H1 (cell line): Measurements from ENCODE around the gene ARHGAP4. TPM values are rescaled to one million over a fixed set of nuclear protein-coding genes. Genes with fewer than 3 reads are reported as not detected.
A peak's percentile ranks its signal among the peaks of the same experiment; 100 is the strongest.

Experiments used
- CTCF ChIA-PET: fragments of 300-600 bp; sonication (Branson Sonifier 250); formaldehyde crosslinking; loops from one replicate; lab custom pipeline; 2021; ENCODE audit not compliant: partially characterized antibody; lab: Charles Lee
- POLR2A ChIA-PET: fragments of 300-600 bp; sonication (Branson Sonifier 250); formaldehyde crosslinking; loops from one replicate; lab custom pipeline; 2021; ENCODE audit warnings: inconsistent platforms; ENCODE audit not compliant: partially characterized antibody; lab: Charles Lee
- DNase-seq, 2 experiments: peaks; one replicate each; pipeline versions ENCODE4 v3.0.0 to v3.0.0-alpha.2; 2010 to 2022; ENCODE audit warnings: low spot score in 2 of 2, low read depth in 1 of 2, mixed read lengths in 1 of 2
- FAIRE-seq: peaks from 2 replicates; lab custom pipeline; 2011; peaks lifted over from hg19 to GRCh38; lab: Jason Lieb, UNC
- H2AFZ ChIP-seq: 2 replicates; pipeline ENCODE4 v1.8.1; 2012; ENCODE audit warnings: low read length, inconsistent platforms
- H2AK5ac ChIP-seq: 2 replicates; pipeline ENCODE4 v1.6.1; 2013; ENCODE audit warnings: low read depth, low read length
- H2BK120ac ChIP-seq: replicated peaks from 2 replicates; pipeline ENCODE3; 2013; ENCODE audit warnings: low read depth, low read length, inconsistent platforms
- H2BK12ac ChIP-seq: 2 replicates; pipeline ENCODE4 v1.6.1; 2013; ENCODE audit warnings: low read depth, low read length
- H2BK15ac ChIP-seq: 2 replicates; pipeline ENCODE4 v1.6.1; 2013; ENCODE audit warnings: low read length
- H2BK20ac ChIP-seq: 2 replicates; pipeline ENCODE4 v1.6.1; 2013; ENCODE audit warnings: low read length
- H2BK5ac ChIP-seq: 2 replicates; pipeline ENCODE4 v1.6.1; 2013; ENCODE audit warnings: low read depth, low read length
- H3K14ac ChIP-seq: 2 replicates; pipeline ENCODE4 v1.6.1; 2013; ENCODE audit warnings: inconsistent platforms; ENCODE audit not compliant: insufficient read length
- H3K18ac ChIP-seq: 2 replicates; pipeline ENCODE4 v1.6.1; 2013; ENCODE audit warnings: low read length; ENCODE audit errors: extremely low read depth
- H3K23ac ChIP-seq: 2 replicates; pipeline ENCODE4 v1.6.1; 2013; ENCODE audit warnings: inconsistent platforms; ENCODE audit not compliant: insufficient read length
- H3K23me2 ChIP-seq: 2 replicates; pipeline ENCODE4 v1.6.1; 2013; ENCODE audit warnings: low read depth, low read length
- H3K27ac ChIP-seq: 2 replicates; pipeline ENCODE4 v1.6.1; 2011; ENCODE audit warnings: low read depth, low read length, inconsistent platforms
- H3K27me3 ChIP-seq, 4 experiments: replicated peaks in 1 of 4; 1 replicate in 1 of 4; 2 replicates in 3 of 4; pipeline versions ENCODE4 v1.6.1 to v1.8.1; 2011 to 2013; ENCODE audit warnings: low read length in 3 of 4, mild to moderate bottlenecking in 3 of 4, inconsistent platforms in 2 of 4, mixed read lengths in 2 of 4, moderate library complexity in 1 of 4; ENCODE audit not compliant: control insufficient read depth in 3 of 4, insufficient read depth in 3 of 4; ENCODE audit errors: extremely low read depth in 1 of 4
- H3K36me3 ChIP-seq, 4 experiments: 2 replicates each; pipeline versions ENCODE4 v1.6.1 to v1.8.1; 2011 to 2013; ENCODE audit warnings: mild to moderate bottlenecking in 4 of 4, low read length in 3 of 4, moderate library complexity in 2 of 4, control low read depth in 1 of 4, inconsistent platforms in 1 of 4; ENCODE audit not compliant: insufficient read depth in 4 of 4, control insufficient read depth in 2 of 4
- H3K4ac ChIP-seq: replicated peaks from 2 replicates; pipeline ENCODE3; 2013; ENCODE audit warnings: low read length, low read depth, mixed read lengths, inconsistent platforms; ENCODE audit not compliant: insufficient read length
- H3K4me1 ChIP-seq, 4 experiments: replicated peaks in 1 of 4; 1 replicate in 1 of 4; 2 replicates in 3 of 4; pipeline versions ENCODE4 v1.6.1 to v1.8.1; 2011 to 2013; ENCODE audit warnings: low read length in 3 of 4, inconsistent platforms in 2 of 4, mixed read lengths in 1 of 4; ENCODE audit not compliant: insufficient read depth in 4 of 4, control insufficient read depth in 3 of 4
- H3K4me2 ChIP-seq, 2 experiments: 2 replicates each; pipeline versions ENCODE4 v1.6.1 to v1.8.1; 2011 to 2013; ENCODE audit warnings: low read depth in 2 of 2, low read length in 2 of 2, control low read depth in 1 of 2, inconsistent platforms in 1 of 2, mild to moderate bottlenecking in 1 of 2; ENCODE audit not compliant: insufficient read depth in 1 of 2
- H3K4me3 ChIP-seq, 4 experiments: fragments of 200-600, 300-600 bp in 1 of 4; sonication (generic), shearing (Covaris generic), sonication (Bioruptor Twin) in 1 of 4; 2 replicates each; pipeline versions ENCODE4 v1.5.1 to v1.8.1; 2011 to 2016; ENCODE audit warnings: low read length in 4 of 4, low read depth in 3 of 4, control low read depth in 2 of 4, inconsistent platforms in 2 of 4, mild to moderate bottlenecking in 2 of 4, mixed read lengths in 1 of 4, moderate library complexity in 1 of 4; ENCODE audit not compliant: insufficient read depth in 2 of 4; ENCODE audit errors: extremely low read depth in 1 of 4
- H3K56ac ChIP-seq: replicated peaks from 2 replicates; pipeline ENCODE3; 2013; ENCODE audit warnings: low read depth, mild to moderate bottlenecking, mixed read lengths, low read length, inconsistent platforms; ENCODE audit not compliant: insufficient read length
- H3K79me1 ChIP-seq: 2 replicates; pipeline ENCODE4 v1.6.1; 2013; ENCODE audit warnings: low read depth, low read length, control low read depth
- H3K79me2 ChIP-seq, 2 experiments: 2 replicates each; pipeline versions ENCODE4 v1.6.1 to v1.8.1; 2012 to 2013; ENCODE audit warnings: low read length in 2 of 2, mild to moderate bottlenecking in 2 of 2, inconsistent platforms in 1 of 2; ENCODE audit not compliant: insufficient read depth in 2 of 2, control insufficient read depth in 1 of 2
- H3K9ac ChIP-seq, 4 experiments: replicated peaks in 1 of 4; 1 replicate in 1 of 4; 2 replicates in 3 of 4; pipeline versions ENCODE4 v1.6.1 to v1.8.1; 2011 to 2013; ENCODE audit warnings: low read depth in 3 of 4, low read length in 3 of 4, control low read depth in 2 of 4, mild to moderate bottlenecking in 2 of 4, moderate library complexity in 2 of 4, inconsistent platforms in 1 of 4; ENCODE audit errors: extremely low read depth in 1 of 4
- H3K9me3 ChIP-seq, 2 experiments: 2 replicates each; pipeline versions ENCODE4 v1.6.1 to v1.8.1; 2012 to 2013; ENCODE audit warnings: mild to moderate bottlenecking in 2 of 2, moderate library complexity in 2 of 2, control low read depth in 1 of 2, inconsistent platforms in 1 of 2, low read depth in 1 of 2, low read length in 1 of 2, mixed read lengths in 1 of 2; ENCODE audit not compliant: insufficient read depth in 2 of 2
- H4K20me1 ChIP-seq, 2 experiments: replicated peaks in 1 of 2; 2 replicates each; pipeline versions ENCODE3 to v1.8.1; 2011 to 2013; ENCODE audit warnings: inconsistent platforms in 2 of 2, low read length in 2 of 2, mild to moderate bottlenecking in 1 of 2; ENCODE audit not compliant: insufficient read depth in 2 of 2, control insufficient read depth in 1 of 2
- H4K5ac ChIP-seq: 2 replicates; pipeline ENCODE4 v1.6.1; 2013; ENCODE audit warnings: low read length, low read depth, mixed read lengths, inconsistent platforms; ENCODE audit not compliant: insufficient read length
- H4K8ac ChIP-seq: 2 replicates; pipeline ENCODE4 v1.8.0; 2013; ENCODE audit warnings: mild to moderate bottlenecking, moderate library complexity, low read length, inconsistent platforms; ENCODE audit not compliant: insufficient read depth; ENCODE audit errors: extremely low read depth
- H4K91ac ChIP-seq: replicated peaks from 2 replicates; pipeline ENCODE3; 2013; ENCODE audit warnings: low read length, mixed read lengths, inconsistent platforms; ENCODE audit not compliant: insufficient read length
- CEBPB ChIP-seq: IDR thresholded peaks from 2 replicates; pipeline ENCODE4 v1.6.1; 2012; ENCODE audit warnings: low read depth, low read length
- CREB1 ChIP-seq: IDR thresholded peaks from 2 replicates; pipeline ENCODE4 v1.6.1; 2012; ENCODE audit warnings: inconsistent platforms
- RAD21 ChIP-seq, 2 experiments: IDR thresholded peaks in 1 of 2; conservative IDR thresholded peaks in 1 of 2; 2 replicates each; pipeline ENCODE4 v1.6.1; 2011; ENCODE audit warnings: low read depth in 2 of 2, low read length in 2 of 2, improper control_type of control experiment in 1 of 2, inconsistent platforms in 1 of 2, mild to moderate bottlenecking in 1 of 2, moderate library complexity in 1 of 2
- WGBS, 2 experiments: shearing (Covaris generic) in 1 of 2; methylation state at CpG; one replicate each; pipeline versions ENCODE4 v1.1.6 to v1.1.7; 2013 to 2015; ENCODE audit warnings: low lambda C conversion rate in 2 of 2, mixed read lengths in 2 of 2, inconsistent platforms in 1 of 2, low coverage in 1 of 2, missing lambda C conversion rate in 1 of 2; ENCODE audit not compliant: insufficient replicate concordance in 2 of 2, insufficient coverage in 1 of 2, insufficient read length in 1 of 2; ENCODE audit errors: extremely low coverage in 1 of 2, missing lambda C conversion rate in 1 of 2; 5-methylcytosine and 5-hydroxymethylcytosine counted together
- polyA plus RNA-seq, 7 experiments: library from polyadenylated mRNA; depleted of rRNA in 3 of 7; stranded (reverse) in 5 of 7; unstranded in 2 of 7; fragments of >200 nt in 5 of 7; fragments of 200-250 nt in 2 of 7; gene quantifications; 1 replicate in 5 of 7; 2 replicates in 1 of 7; 4 replicates in 1 of 7; pipeline versions ENCODE4 v1.2.1 to v1.2.3, GENCODE V29; 2011 to 2013; ENCODE audit warnings: missing spikeins in 2 of 7, mixed read lengths in 2 of 7
- total RNA-seq: library from RNA; stranded (reverse); fragmentation: NEBNext Ultra II Directional; extraction: Animal tissue kit (Norgen Biotek cat#: 25700); gene quantifications from 2 replicates; pipeline ENCODE4 v1.2.1, GENCODE V29; 2021
- TF ChIP-seq, protein P1 (sequence below), 3 experiments: IDR thresholded peaks; 1 replicate in 2 of 3; 2 replicates in 1 of 3; pipeline versions ENCODE4 v1.5.1 to v1.6.1; 2011; ENCODE audit warnings: low read length in 3 of 3, mild to moderate bottlenecking in 3 of 3, inconsistent platforms in 2 of 3, low read depth in 1 of 3, moderate library complexity in 1 of 3; ENCODE audit not compliant: insufficient read depth in 1 of 3; ENCODE audit errors: control extremely low read depth in 1 of 3
- TF ChIP-seq, protein P2 (sequence below): IDR thresholded peaks from 2 replicates; pipeline ENCODE4 v1.6.1; 2012; ENCODE audit warnings: low read length, inconsistent platforms

The ARHGAP4 gene
- total and polyA plus RNA-seq, 2 of the 8 experiments (the other 6 are each of a cell fraction or from before 2014, with no cell fraction given) = 23.9 to 26.0 TPM

DNA sequence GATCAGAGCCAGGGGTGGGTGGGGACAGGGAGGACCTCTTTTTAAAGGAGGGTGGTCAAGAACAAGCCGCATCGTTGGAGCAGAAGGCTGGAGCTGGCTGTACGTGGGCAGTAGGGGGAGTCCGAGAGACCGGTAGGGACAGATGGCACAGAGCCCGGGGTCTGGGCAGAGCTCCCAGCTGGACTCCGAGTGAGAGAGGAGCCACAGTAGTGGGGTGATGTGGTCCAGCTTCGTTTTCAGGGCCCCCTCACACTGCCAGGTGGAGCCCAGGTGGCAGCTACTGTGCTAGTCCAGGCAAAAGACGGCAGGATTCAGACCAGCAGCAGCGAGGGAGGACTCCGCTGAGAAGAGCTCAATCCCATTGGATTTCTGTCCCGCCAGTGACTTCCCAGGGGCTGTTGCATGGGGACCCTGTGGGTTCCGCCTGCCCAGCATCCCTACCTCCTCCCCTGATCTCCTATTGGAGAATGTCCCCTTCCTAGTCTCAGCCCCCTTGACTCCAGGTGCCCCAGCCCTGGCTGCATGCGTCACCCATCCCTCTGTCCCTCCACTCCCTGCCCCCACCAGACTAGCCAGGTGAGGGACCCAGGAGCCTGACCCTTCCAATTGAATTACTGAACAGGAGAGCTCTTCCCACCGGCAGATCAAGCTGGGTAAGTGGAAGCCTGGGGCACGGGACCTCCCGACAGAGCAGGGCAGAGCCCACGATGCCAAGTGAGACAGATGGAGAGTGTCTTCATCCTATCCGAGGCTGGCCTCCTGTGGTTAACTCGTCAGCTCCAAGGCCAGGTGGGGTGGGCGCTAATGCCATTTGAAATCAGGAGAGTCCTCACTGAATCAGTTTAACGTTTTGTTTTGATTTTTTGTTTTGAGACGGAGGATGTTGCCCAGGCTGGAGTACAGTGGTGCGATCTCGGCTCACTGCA lies 2.9 kb downstream of the ARHGAP4 start:
- no peak overlapping the region for H2BK12ac ChIP-seq
- H3K4me1 ChIP-seq = peaks cover 3 to 16% (median 12%) of the 10 kb centered on the region in 4 experiments
- no peak overlapping the region for H3K56ac ChIP-seq
- H3K14ac ChIP-seq = no peak overlapping the region
- 86% methylated on average over 20 of the region's 25 CpGs; no CpG with 5 or more reads in 1 of the 2 experiments for WGBS, 2 experiments
- H3K27me3 ChIP-seq = no peaks in the 10 kb centered on the region
- no peak overlapping the region for H3K4me3 ChIP-seq
- H2BK120ac ChIP-seq = no peak overlapping the region
- H3K79me2 ChIP-seq = peaks cover 0 to 3% of the 10 kb centered on the region in 2 experiments; a peak in 1 of 4 replicates
- no peak overlapping the region for H3K4ac ChIP-seq
- H3K23me2 ChIP-seq = peaks cover 15% of the 10 kb centered on the region; the same call in 1 of the 2 replicates
- no peaks in the 10 kb centered on the region; the same call in 1 of the 2 replicates for H3K79me1 ChIP-seq
- no peak overlapping the region for H3K23ac ChIP-seq
- no peaks in the 10 kb centered on the region for H3K9me3 ChIP-seq
- no peak overlapping the region for H2AK5ac ChIP-seq
- H4K20me1 ChIP-seq = peaks cover 0 to 2% of the 10 kb centered on the region in 2 experiments
- no peak overlapping the region for H2BK5ac ChIP-seq
- no peak overlapping the region for H3K27ac ChIP-seq
- TF ChIP-seq, protein P1, sequence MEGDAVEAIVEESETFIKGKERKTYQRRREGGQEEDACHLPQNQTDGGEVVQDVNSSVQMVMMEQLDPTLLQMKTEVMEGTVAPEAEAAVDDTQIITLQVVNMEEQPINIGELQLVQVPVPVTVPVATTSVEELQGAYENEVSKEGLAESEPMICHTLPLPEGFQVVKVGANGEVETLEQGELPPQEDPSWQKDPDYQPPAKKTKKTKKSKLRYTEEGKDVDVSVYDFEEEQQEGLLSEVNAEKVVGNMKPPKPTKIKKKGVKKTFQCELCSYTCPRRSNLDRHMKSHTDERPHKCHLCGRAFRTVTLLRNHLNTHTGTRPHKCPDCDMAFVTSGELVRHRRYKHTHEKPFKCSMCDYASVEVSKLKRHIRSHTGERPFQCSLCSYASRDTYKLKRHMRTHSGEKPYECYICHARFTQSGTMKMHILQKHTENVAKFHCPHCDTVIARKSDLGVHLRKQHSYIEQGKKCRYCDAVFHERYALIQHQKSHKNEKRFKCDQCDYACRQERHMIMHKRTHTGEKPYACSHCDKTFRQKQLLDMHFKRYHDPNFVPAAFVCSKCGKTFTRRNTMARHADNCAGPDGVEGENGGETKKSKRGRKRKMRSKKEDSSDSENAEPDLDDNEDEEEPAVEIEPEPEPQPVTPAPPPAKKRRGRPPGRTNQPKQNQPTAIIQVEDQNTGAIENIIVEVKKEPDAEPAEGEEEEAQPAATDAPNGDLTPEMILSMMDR (IDR thresholded peaks at IDR 0.05; ENCODE audit: control extremely low read depth in 1 of 3, insufficient read depth in 1 of 3, low read depth in 1 of 3, low read length in 3 of 3) = peak in 2 of 3 experiments; percentile 21 to 22; a peak in 2 of 4 replicates
- TF ChIP-seq, protein P2, sequence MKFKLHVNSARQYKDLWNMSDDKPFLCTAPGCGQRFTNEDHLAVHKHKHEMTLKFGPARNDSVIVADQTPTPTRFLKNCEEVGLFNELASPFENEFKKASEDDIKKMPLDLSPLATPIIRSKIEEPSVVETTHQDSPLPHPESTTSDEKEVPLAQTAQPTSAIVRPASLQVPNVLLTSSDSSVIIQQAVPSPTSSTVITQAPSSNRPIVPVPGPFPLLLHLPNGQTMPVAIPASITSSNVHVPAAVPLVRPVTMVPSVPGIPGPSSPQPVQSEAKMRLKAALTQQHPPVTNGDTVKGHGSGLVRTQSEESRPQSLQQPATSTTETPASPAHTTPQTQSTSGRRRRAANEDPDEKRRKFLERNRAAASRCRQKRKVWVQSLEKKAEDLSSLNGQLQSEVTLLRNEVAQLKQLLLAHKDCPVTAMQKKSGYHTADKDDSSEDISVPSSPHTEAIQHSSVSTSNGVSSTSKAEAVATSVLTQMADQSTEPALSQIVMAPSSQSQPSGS = no peak
- TF ChIP-seq RAD21 (IDR thresholded peaks at IDR 0.05 in 1 of 2, conservative IDR thresholded peaks at IDR 0.05 in 1 of 2; ENCODE audit: low read depth in 2 of 2, low read length in 2 of 2) (peak in 1 of 2 experiments; percentile 23; a peak in 1 of 4 replicates), CEBPB (no peak), CREB1 (no peak)
- no peak overlapping the region for H2BK15ac ChIP-seq
- H3K4me2 ChIP-seq = no peak overlapping the region; a peak in 1 of 4 replicates
- FAIRE-seq = no peak
- no peak for DNase-seq
- POLR2A ChIA-PET = interaction anchor here (0.8 to 14.9 kb wide), 10 partner anchors 11 to 48 kb away, joined by 3 to 231 read pairs (median 4); partner anchors contain the start of genes AVPR2, HCFC1, NAA10 and RENBP
- H4K5ac ChIP-seq = no peak overlapping the region
- no peak overlapping the region for H2AFZ ChIP-seq
- no peak overlapping the region for H4K91ac ChIP-seq
- CTCF ChIA-PET = interaction anchor here (0.8 to 19.6 kb wide), 17 partner anchors 9 to 486 kb away, joined by 3 to 272 read pairs (median 4); partner anchors contain the start of genes DNASE1L1 and RENBP
- H3K9ac ChIP-seq = no peak overlapping the region
- H3K36me3 ChIP-seq = 0 out of 8 replicates have a peak, but pooled peaks cover 0 to 2% (median 0%) of the 10 kb centered on the region in 4 experiments
- H2BK20ac ChIP-seq = no peak overlapping the region
- H3K18ac ChIP-seq = no peak overlapping the region; the same call in 1 of the 2 replicates
- no peak overlapping the region; the same call in 1 of the 2 replicates for H4K8ac ChIP-seq
